ENCODE data around the gene SAMD13.

SAMD13 gene

GRCh38 chr1:84267476-84267875 is 34.0 kb upstream of the SAMD13 start:
- Histone ChIP-seq H3K4me3 (IDR thresholded peaks at IDR 0.05; ENCODE audit: insufficient read depth, low read depth, low read length) (no peak overlapping the region), H3K27ac (no peak overlapping the region), H4K20me1 (ENCODE audit: insufficient read depth) (no peaks in the 10 kb centered on the region), H3K36me3 (ENCODE audit: insufficient read depth) (no peaks in the 10 kb centered on the region), H3K79me2 (ENCODE audit: insufficient read depth, low read depth) (no peaks in the 10 kb centered on the region), H3K27me3 (ENCODE audit: insufficient read depth, low read depth) (no peaks in the 10 kb centered on the region), H3K4me1 (ENCODE audit: low read depth, poor library complexity, severe bottlenecking) (no peaks in the 10 kb centered on the region), H2AFZ (ENCODE audit: low read depth) (no peak overlapping the region), H3K9ac (no peak overlapping the region), H3K4me2 (no peak overlapping the region)
- no peak for TF ChIP-seq CTCF (conservative IDR thresholded peaks at IDR 0.05; ENCODE audit: low read depth, low read length)

- Histone ChIP-seq H4K20me1 (ENCODE audit: insufficient read depth) (no peaks in the 10 kb centered on the region), H3K79me2 (ENCODE audit: insufficient read depth, low read depth) (no peaks in the 10 kb centered on the region), H3K27me3 (ENCODE audit: insufficient read depth, low read depth) (no peaks in the 10 kb centered on the region), H3K9ac (no peak overlapping the region), H2AFZ (ENCODE audit: low read depth) (no peak overlapping the region), H3K27ac (no peak overlapping the region), H3K4me3 (IDR thresholded peaks at IDR 0.05; ENCODE audit: insufficient read depth, low read depth, low read length) (no peak overlapping the region), H3K4me2 (no peak overlapping the region), H3K4me1 (ENCODE audit: low read depth, poor library complexity, severe bottlenecking) (no peaks in the 10 kb centered on the region), H3K36me3 (ENCODE audit: insufficient read depth) (no peaks in the 10 kb centered on the region)
- TF ChIP-seq CTCF (conservative IDR thresholded peaks at IDR 0.05; ENCODE audit: low read depth, low read length) = no peak
Measured at GRCh38 chr1:84268346-84268745, 33.2 kb upstream of the SAMD13 start.

GRCh38 chr1:84269306-84269705 is 32.2 kb upstream of the SAMD13 start:
- no peak overlapping the region for H3K4me3 ChIP-seq (IDR thresholded peaks at IDR 0.05; ENCODE audit: insufficient read depth, low read depth, low read length)
- no peaks in the 10 kb centered on the region for H4K20me1 ChIP-seq (ENCODE audit: insufficient read depth)
- no peaks in the 10 kb centered on the region for H3K27me3 ChIP-seq (ENCODE audit: insufficient read depth, low read depth)
- H2AFZ ChIP-seq (ENCODE audit: low read depth) = no peak overlapping the region
- H3K36me3 ChIP-seq (ENCODE audit: insufficient read depth) = no peaks in the 10 kb centered on the region
- no peaks in the 10 kb centered on the region for H3K79me2 ChIP-seq (ENCODE audit: insufficient read depth, low read depth)
- H3K4me2 ChIP-seq = no peak overlapping the region
- H3K27ac ChIP-seq = no peak overlapping the region
- H3K9ac ChIP-seq = no peak overlapping the region
- TF ChIP-seq CTCF (conservative IDR thresholded peaks at IDR 0.05; ENCODE audit: low read depth, low read length) = no peak
- H3K4me1 ChIP-seq (ENCODE audit: low read depth, poor library complexity, severe bottlenecking) = no peaks in the 10 kb centered on the region

GRCh38 chr1:84271441-84272151 is 29.9 kb upstream of the SAMD13 start:
- Histone ChIP-seq H4K20me1 (ENCODE audit: insufficient read depth) (no peaks in the 10 kb centered on the region), H2AFZ (ENCODE audit: low read depth) (no peak overlapping the region), H3K27ac (no peak overlapping the region), H3K9ac (no peak overlapping the region), H3K79me2 (ENCODE audit: insufficient read depth, low read depth) (no peaks in the 10 kb centered on the region), H3K27me3 (ENCODE audit: insufficient read depth, low read depth) (no peaks in the 10 kb centered on the region), H3K4me1 (ENCODE audit: low read depth, poor library complexity, severe bottlenecking) (no peaks in the 10 kb centered on the region), H3K4me3 (IDR thresholded peaks at IDR 0.05; ENCODE audit: insufficient read depth, low read depth, low read length) (no peak overlapping the region), H3K4me2 (no peak overlapping the region), H3K36me3 (ENCODE audit: insufficient read depth) (no peaks in the 10 kb centered on the region)
- no peak for TF ChIP-seq CTCF (conservative IDR thresholded peaks at IDR 0.05; ENCODE audit: low read depth, low read length)
